ENCODE results near the gene KDM4B. TPM values are rescaled to one million over a fixed set of nuclear protein-coding genes. Genes with fewer than 3 reads are reported as not detected.

The KDM4B gene
- total and polyA plus RNA-seq, 9 of the 15 experiments (the other 6 are each of a cell fraction or from before 2014, with no cell fraction given), result 0.21 to 29.9 (median 7.3) TPM

DNA sequence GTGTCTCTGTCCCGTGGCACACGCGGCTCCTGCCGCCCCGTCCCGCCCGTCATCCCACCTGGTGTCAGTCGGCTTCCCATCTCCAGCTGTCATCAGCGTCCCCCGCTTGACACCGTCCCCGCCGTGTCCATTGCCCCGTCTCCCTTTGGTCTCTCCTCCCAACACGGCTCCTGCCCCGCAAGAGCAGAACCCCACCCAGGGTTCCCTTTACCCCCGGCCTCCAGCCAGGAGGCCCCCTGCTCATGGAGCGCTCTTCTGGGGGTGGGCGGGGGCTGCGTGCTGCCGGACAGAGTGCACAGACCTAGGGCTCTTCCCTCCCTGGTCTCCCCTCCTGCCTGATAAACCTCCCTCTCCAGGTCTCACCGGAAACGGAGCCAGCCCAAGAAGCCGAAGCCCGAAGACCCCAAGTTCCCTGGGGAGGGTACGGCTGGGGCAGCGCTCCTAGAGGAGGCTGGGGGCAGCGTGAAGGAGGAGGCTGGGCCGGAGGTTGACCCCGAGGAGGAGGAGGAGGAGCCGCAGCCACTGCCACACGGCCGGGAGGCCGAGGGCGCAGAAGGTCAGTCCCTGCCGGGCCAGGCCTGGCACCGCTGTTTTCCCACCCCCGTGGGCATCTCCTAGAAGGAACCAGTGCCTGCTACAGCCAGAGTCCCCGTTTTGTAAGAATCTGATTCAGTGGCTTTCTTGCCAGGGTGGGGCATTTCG, 150.5 kb downstream of the KDM4B start:
- Histone ChIP-seq H3K79me2 (ENCODE audit: control insufficient read depth, insufficient read depth, low read length) (no peaks in the 10 kb centered on the region), H3K4me2 (ENCODE audit: insufficient read depth, low read length) (no peak overlapping the region), H3K4me1 (replicated peaks in 1 of 2; ENCODE audit: control insufficient read depth in 2 of 2, insufficient read depth in 2 of 2, low read length in 2 of 2) (peaks cover 0 to 35% of the 10 kb centered on the region in 2 experiments; a peak in 2 of 5 replicates), H3K36me3 (ENCODE audit: control insufficient read depth, insufficient read depth, low read length) (peaks cover 12% of the 10 kb centered on the region; the same call in 2 of the 3 replicates), H3K9me3 (replicated peaks; ENCODE audit: control insufficient read depth, insufficient read depth, low read depth, low read length) (no peaks in the 10 kb centered on the region), H3K27ac (ENCODE audit: extremely low read depth, low read depth, low read length) (no peak overlapping the region), H2AFZ (ENCODE audit: low read depth, low read length) (no peak overlapping the region), H3K9ac (ENCODE audit: insufficient read depth in 1 of 2, low read depth in 2 of 2, low read length in 2 of 2) (no peak overlapping the region; a peak in 1 of 4 replicates), H3K4me3 (no peak overlapping the region), H3K9me1 (ENCODE audit: control insufficient read depth, insufficient read depth, low read length) (no peaks in the 10 kb centered on the region), H3K27me3 (ENCODE audit: control insufficient read depth in 2 of 2, insufficient read depth in 2 of 2, low read length in 2 of 2) (no peaks in the 10 kb centered on the region), H4K20me1 (replicated peaks; ENCODE audit: control insufficient read depth, insufficient read depth, low read length) (0 out of 2 replicates have a peak, but pooled peaks cover 7% of the 10 kb centered on the region)
- BruUV-seq (replicated peaks), result no TSS peak
- POLR2A ChIA-PET, result interaction anchor here (0.7 to 1.7 kb wide), 2 partner anchors 13 to 14 kb away, joined by 3 to 7 read pairs; no protein-coding TSS in a partner anchor
- TF ChIP-seq POLR2AphosphoS5 (IDR thresholded peaks at IDR 0.05; ENCODE audit: control insufficient read depth, insufficient read depth, low read depth, low read length) (no peak), TEAD1 (CRISPR knock-in tag; IDR thresholded peaks at IDR 0.05) (no peak), STAG1 (CRISPR knock-in tag; IDR thresholded peaks at IDR 0.05; ENCODE audit: borderline replicate concordance) (no peak), C11orf30 (IDR thresholded peaks at IDR 0.05; ENCODE audit: low read depth) (no peak), ZNF77 (CRISPR knock-in tag; IDR thresholded peaks at IDR 0.05) (no peak), DPF2 (IDR thresholded peaks at IDR 0.05) (no peak)
- no peak for FAIRE-seq
- DNase-seq (ENCODE audit: extremely low read depth in 1 of 4, low spot score in 3 of 4), result no peak
- 83% methylated on average over 19 of the region's 40 CpGs for WGBS (ENCODE audit: insufficient coverage, low coverage, missing lambda C conversion rate)
- intact Hi-C loops (cut with micrococcal nuclease) (no loop called here), in situ Hi-C loops (cut with MboI) (no loop called here)
- no peak for ATAC-seq
- CTCF ChIA-PET (ENCODE audit: low intra/inter-chr PET ratio), result no interaction called here
